H1 (cell line): ENCODE data around the gene PAQR7. TPM values are rescaled to one million over a fixed set of nuclear protein-coding genes. Genes with fewer than 3 reads are reported as not detected.

Experiments
- CTCF ChIA-PET: fragments of 300-600 bp; sonication (Branson Sonifier 250); formaldehyde crosslinking; loops from one replicate; lab custom pipeline; 2021; ENCODE audit not compliant: partially characterized antibody; lab: Charles Lee
- POLR2A ChIA-PET: fragments of 300-600 bp; sonication (Branson Sonifier 250); formaldehyde crosslinking; loops from one replicate; lab custom pipeline; 2021; ENCODE audit warnings: inconsistent platforms; ENCODE audit not compliant: partially characterized antibody; lab: Charles Lee
- DNase-seq, 2 experiments: peaks; one replicate each; pipeline versions ENCODE4 v3.0.0 to v3.0.0-alpha.2; 2010 to 2022; ENCODE audit warnings: low spot score in 2 of 2, low read depth in 1 of 2, mixed read lengths in 1 of 2
- FAIRE-seq: peaks from 2 replicates; lab custom pipeline; 2011; peaks lifted over from hg19 to GRCh38; lab: Jason Lieb, UNC
- H2AFZ ChIP-seq: 2 replicates; pipeline ENCODE4 v1.8.1; 2012; ENCODE audit warnings: low read length, inconsistent platforms
- H2AK5ac ChIP-seq: 2 replicates; pipeline ENCODE4 v1.6.1; 2013; ENCODE audit warnings: low read depth, low read length
- H2BK120ac ChIP-seq: replicated peaks from 2 replicates; pipeline ENCODE3; 2013; ENCODE audit warnings: low read depth, low read length, inconsistent platforms
- H2BK12ac ChIP-seq: 2 replicates; pipeline ENCODE4 v1.6.1; 2013; ENCODE audit warnings: low read depth, low read length
- H2BK15ac ChIP-seq: 2 replicates; pipeline ENCODE4 v1.6.1; 2013; ENCODE audit warnings: low read length
- H2BK20ac ChIP-seq: 2 replicates; pipeline ENCODE4 v1.6.1; 2013; ENCODE audit warnings: low read length
- H2BK5ac ChIP-seq: 2 replicates; pipeline ENCODE4 v1.6.1; 2013; ENCODE audit warnings: low read depth, low read length
- H3K14ac ChIP-seq: 2 replicates; pipeline ENCODE4 v1.6.1; 2013; ENCODE audit warnings: inconsistent platforms; ENCODE audit not compliant: insufficient read length
- H3K18ac ChIP-seq: 2 replicates; pipeline ENCODE4 v1.6.1; 2013; ENCODE audit warnings: low read length; ENCODE audit errors: extremely low read depth
- H3K23ac ChIP-seq: 2 replicates; pipeline ENCODE4 v1.6.1; 2013; ENCODE audit warnings: inconsistent platforms; ENCODE audit not compliant: insufficient read length
- H3K23me2 ChIP-seq: 2 replicates; pipeline ENCODE4 v1.6.1; 2013; ENCODE audit warnings: low read depth, low read length
- H3K27ac ChIP-seq: 2 replicates; pipeline ENCODE4 v1.6.1; 2011; ENCODE audit warnings: low read depth, low read length, inconsistent platforms
- H3K27me3 ChIP-seq, 4 experiments: replicated peaks in 1 of 4; 1 replicate in 1 of 4; 2 replicates in 3 of 4; pipeline versions ENCODE4 v1.6.1 to v1.8.1; 2011 to 2013; ENCODE audit warnings: low read length in 3 of 4, mild to moderate bottlenecking in 3 of 4, inconsistent platforms in 2 of 4, mixed read lengths in 2 of 4, moderate library complexity in 1 of 4; ENCODE audit not compliant: control insufficient read depth in 3 of 4, insufficient read depth in 3 of 4; ENCODE audit errors: extremely low read depth in 1 of 4
- H3K36me3 ChIP-seq, 4 experiments: 2 replicates each; pipeline versions ENCODE4 v1.6.1 to v1.8.1; 2011 to 2013; ENCODE audit warnings: mild to moderate bottlenecking in 4 of 4, low read length in 3 of 4, moderate library complexity in 2 of 4, control low read depth in 1 of 4, inconsistent platforms in 1 of 4; ENCODE audit not compliant: insufficient read depth in 4 of 4, control insufficient read depth in 2 of 4
- H3K4ac ChIP-seq: replicated peaks from 2 replicates; pipeline ENCODE3; 2013; ENCODE audit warnings: low read length, low read depth, mixed read lengths, inconsistent platforms; ENCODE audit not compliant: insufficient read length
- H3K4me1 ChIP-seq, 4 experiments: replicated peaks in 1 of 4; 1 replicate in 1 of 4; 2 replicates in 3 of 4; pipeline versions ENCODE4 v1.6.1 to v1.8.1; 2011 to 2013; ENCODE audit warnings: low read length in 3 of 4, inconsistent platforms in 2 of 4, mixed read lengths in 1 of 4; ENCODE audit not compliant: insufficient read depth in 4 of 4, control insufficient read depth in 3 of 4
- H3K4me2 ChIP-seq, 2 experiments: 2 replicates each; pipeline versions ENCODE4 v1.6.1 to v1.8.1; 2011 to 2013; ENCODE audit warnings: low read depth in 2 of 2, low read length in 2 of 2, control low read depth in 1 of 2, inconsistent platforms in 1 of 2, mild to moderate bottlenecking in 1 of 2; ENCODE audit not compliant: insufficient read depth in 1 of 2
- H3K4me3 ChIP-seq, 4 experiments: fragments of 200-600, 300-600 bp in 1 of 4; sonication (generic), shearing (Covaris generic), sonication (Bioruptor Twin) in 1 of 4; 2 replicates each; pipeline versions ENCODE4 v1.5.1 to v1.8.1; 2011 to 2016; ENCODE audit warnings: low read length in 4 of 4, low read depth in 3 of 4, control low read depth in 2 of 4, inconsistent platforms in 2 of 4, mild to moderate bottlenecking in 2 of 4, mixed read lengths in 1 of 4, moderate library complexity in 1 of 4; ENCODE audit not compliant: insufficient read depth in 2 of 4; ENCODE audit errors: extremely low read depth in 1 of 4
- H3K56ac ChIP-seq: replicated peaks from 2 replicates; pipeline ENCODE3; 2013; ENCODE audit warnings: low read depth, mild to moderate bottlenecking, mixed read lengths, low read length, inconsistent platforms; ENCODE audit not compliant: insufficient read length
- H3K79me1 ChIP-seq: 2 replicates; pipeline ENCODE4 v1.6.1; 2013; ENCODE audit warnings: low read depth, low read length, control low read depth
- H3K79me2 ChIP-seq, 2 experiments: 2 replicates each; pipeline versions ENCODE4 v1.6.1 to v1.8.1; 2012 to 2013; ENCODE audit warnings: low read length in 2 of 2, mild to moderate bottlenecking in 2 of 2, inconsistent platforms in 1 of 2; ENCODE audit not compliant: insufficient read depth in 2 of 2, control insufficient read depth in 1 of 2
- H3K9ac ChIP-seq, 4 experiments: replicated peaks in 1 of 4; 1 replicate in 1 of 4; 2 replicates in 3 of 4; pipeline versions ENCODE4 v1.6.1 to v1.8.1; 2011 to 2013; ENCODE audit warnings: low read depth in 3 of 4, low read length in 3 of 4, control low read depth in 2 of 4, mild to moderate bottlenecking in 2 of 4, moderate library complexity in 2 of 4, inconsistent platforms in 1 of 4; ENCODE audit errors: extremely low read depth in 1 of 4
- H3K9me3 ChIP-seq, 2 experiments: 2 replicates each; pipeline versions ENCODE4 v1.6.1 to v1.8.1; 2012 to 2013; ENCODE audit warnings: mild to moderate bottlenecking in 2 of 2, moderate library complexity in 2 of 2, control low read depth in 1 of 2, inconsistent platforms in 1 of 2, low read depth in 1 of 2, low read length in 1 of 2, mixed read lengths in 1 of 2; ENCODE audit not compliant: insufficient read depth in 2 of 2
- H4K20me1 ChIP-seq, 2 experiments: replicated peaks in 1 of 2; 2 replicates each; pipeline versions ENCODE3 to v1.8.1; 2011 to 2013; ENCODE audit warnings: inconsistent platforms in 2 of 2, low read length in 2 of 2, mild to moderate bottlenecking in 1 of 2; ENCODE audit not compliant: insufficient read depth in 2 of 2, control insufficient read depth in 1 of 2
- H4K5ac ChIP-seq: 2 replicates; pipeline ENCODE4 v1.6.1; 2013; ENCODE audit warnings: low read length, low read depth, mixed read lengths, inconsistent platforms; ENCODE audit not compliant: insufficient read length
- H4K8ac ChIP-seq: 2 replicates; pipeline ENCODE4 v1.8.0; 2013; ENCODE audit warnings: mild to moderate bottlenecking, moderate library complexity, low read length, inconsistent platforms; ENCODE audit not compliant: insufficient read depth; ENCODE audit errors: extremely low read depth
- H4K91ac ChIP-seq: replicated peaks from 2 replicates; pipeline ENCODE3; 2013; ENCODE audit warnings: low read length, mixed read lengths, inconsistent platforms; ENCODE audit not compliant: insufficient read length
- ATF2 ChIP-seq: IDR thresholded peaks from 2 replicates; pipeline ENCODE4 v1.6.1; 2012; ENCODE audit warnings: low read length, inconsistent platforms
- CBX8 ChIP-seq: fragments of 300-800, 300-1000 bp; sonication (generic); IDR thresholded peaks from 2 replicates; pipeline ENCODE4 v1.7.1; 2016; ENCODE audit warnings: low read depth, low read length, borderline replicate concordance
- CTBP2 ChIP-seq: IDR thresholded peaks from 2 replicates; pipeline ENCODE4 v1.7.0; 2011; ENCODE audit warnings: borderline replicate concordance, mild to moderate bottlenecking, moderate library complexity, mixed read lengths, low read length; ENCODE audit not compliant: insufficient read depth, insufficient read length
- EP300 ChIP-seq, 2 experiments: IDR thresholded peaks; 1 replicate in 1 of 2; 2 replicates in 1 of 2; pipeline ENCODE4 v1.6.1; 2011 to 2012; ENCODE audit warnings: low read depth in 2 of 2, low read length in 2 of 2, mild to moderate bottlenecking in 2 of 2, borderline replicate concordance in 1 of 2, inconsistent platforms in 1 of 2, moderate library complexity in 1 of 2
- HDAC2 ChIP-seq, 2 experiments: fragments of 300-600 bp in 1 of 2; sonication (generic) in 1 of 2; IDR thresholded peaks; 2 replicates each; pipeline ENCODE4 v1.6.1; 2011 to 2012; ENCODE audit warnings: low read depth in 2 of 2, low read length in 2 of 2, mild to moderate bottlenecking in 2 of 2, moderate library complexity in 2 of 2, borderline replicate concordance in 1 of 2, inconsistent platforms in 1 of 2
- POLR2A ChIP-seq, 2 experiments: IDR thresholded peaks; 1 replicate in 1 of 2; 2 replicates in 1 of 2; pipeline ENCODE4 v1.6.1; 2011; ENCODE audit warnings: low read depth in 2 of 2, low read length in 2 of 2, mild to moderate bottlenecking in 2 of 2; ENCODE audit errors: control extremely low read depth in 1 of 2
- SIN3A ChIP-seq, 2 experiments: IDR thresholded peaks in 1 of 2; conservative IDR thresholded peaks in 1 of 2; 2 replicates each; pipeline ENCODE4 v1.6.1; 2011 to 2012; ENCODE audit warnings: low read length in 2 of 2, improper control_type of control experiment in 1 of 2, low read depth in 1 of 2, mild to moderate bottlenecking in 1 of 2
- SIRT6 ChIP-seq: IDR thresholded peaks from one replicate; pipeline ENCODE4 v1.7.1; 2012; ENCODE audit warnings: low read length, inconsistent platforms
- SP1 ChIP-seq: IDR thresholded peaks from 2 replicates; pipeline ENCODE4 v1.6.1; 2011; ENCODE audit warnings: low read depth, low read length
- SP4 ChIP-seq: IDR thresholded peaks from 2 replicates; pipeline ENCODE4 v1.6.1; 2012; ENCODE audit warnings: low read length, inconsistent platforms
- WGBS, 2 experiments: shearing (Covaris generic) in 1 of 2; methylation state at CpG; one replicate each; pipeline versions ENCODE4 v1.1.6 to v1.1.7; 2013 to 2015; ENCODE audit warnings: low lambda C conversion rate in 2 of 2, mixed read lengths in 2 of 2, inconsistent platforms in 1 of 2, low coverage in 1 of 2, missing lambda C conversion rate in 1 of 2; ENCODE audit not compliant: insufficient replicate concordance in 2 of 2, insufficient coverage in 1 of 2, insufficient read length in 1 of 2; ENCODE audit errors: extremely low coverage in 1 of 2, missing lambda C conversion rate in 1 of 2; 5-methylcytosine and 5-hydroxymethylcytosine counted together
- polyA plus RNA-seq, 7 experiments: library from polyadenylated mRNA; depleted of rRNA in 3 of 7; stranded (reverse) in 5 of 7; unstranded in 2 of 7; fragments of >200 nt in 5 of 7; fragments of 200-250 nt in 2 of 7; gene quantifications; 1 replicate in 5 of 7; 2 replicates in 1 of 7; 4 replicates in 1 of 7; pipeline versions ENCODE4 v1.2.1 to v1.2.3, GENCODE V29; 2011 to 2013; ENCODE audit warnings: missing spikeins in 2 of 7, mixed read lengths in 2 of 7
- total RNA-seq: library from RNA; stranded (reverse); fragmentation: NEBNext Ultra II Directional; extraction: Animal tissue kit (Norgen Biotek cat#: 25700); gene quantifications from 2 replicates; pipeline ENCODE4 v1.2.1, GENCODE V29; 2021

PAQR7 gene
- total and polyA plus RNA-seq, 2 of the 8 experiments (the other 6 are each of a cell fraction or from before 2014, with no cell fraction given), result 7.3 to 7.4 TPM

GRCh38 chr1:25880518-25880917 is 5.0 kb upstream of the PAQR7 start:
- no peak overlapping the region for H4K5ac ChIP-seq
- DNase-seq (no peak), FAIRE-seq (no peak)
- no peaks in the 10 kb centered on the region for H3K9me3 ChIP-seq
- H3K4me3 ChIP-seq, result no peak overlapping the region
- H3K27ac ChIP-seq, result no peak overlapping the region
- H3K36me3 ChIP-seq, result no peaks in the 10 kb centered on the region
- H3K9ac ChIP-seq, result no peak overlapping the region
- H4K91ac ChIP-seq, result no peak overlapping the region
- no peak overlapping the region for H4K8ac ChIP-seq
- ChIA-PET CTCF (interaction anchor here (1.2 to 2.8 kb wide), 3 partner anchors 10 to 124 kb away, joined by 3 to 20 read pairs (median 3); no protein-coding TSS in a partner anchor), POLR2A (interaction anchor here (0.9 to 1.5 kb wide), 4 partner anchors 8 to 23 kb away, joined by 3 to 5 read pairs (median 4); no protein-coding TSS in a partner anchor)
- no peak overlapping the region for H3K4me2 ChIP-seq
- peaks cover 0 to 3% (median 0%) of the 10 kb centered on the region in 4 experiments; a peak in 3 of 7 replicates for H3K27me3 ChIP-seq
- H3K23ac ChIP-seq, result no peak overlapping the region
- no peak overlapping the region for H3K14ac ChIP-seq
- no peak overlapping the region; the same call in 1 of the 2 replicates for H2BK12ac ChIP-seq
- H2BK120ac ChIP-seq, result no peak overlapping the region
- H3K18ac ChIP-seq, result no peak overlapping the region
- H2BK5ac ChIP-seq, result no peak overlapping the region
- H2AFZ ChIP-seq, result no peak overlapping the region
- H2AK5ac ChIP-seq, result peak overlapping the region; percentile 26; the same call in 1 of the 2 replicates
- H2BK15ac ChIP-seq, result no peak overlapping the region
- H3K56ac ChIP-seq, result no peak overlapping the region
- no peaks in the 10 kb centered on the region for H3K79me1 ChIP-seq
- H4K20me1 ChIP-seq, result no peaks in the 10 kb centered on the region
- no peak overlapping the region for H3K4ac ChIP-seq
- WGBS, 2 experiments, result 92% methylated on average over 5 of the region's 5 CpGs; no CpG with 5 or more reads in 1 of the 2 experiments
- H3K79me2 ChIP-seq, result no peaks in the 10 kb centered on the region
- TF ChIP-seq CTBP2 (no peak), SIN3A (conservative IDR thresholded peaks at IDR 0.05 in 1 of 2, IDR thresholded peaks at IDR 0.05 in 1 of 2; ENCODE audit: low read depth in 1 of 2, low read length in 2 of 2) (no peak), SIRT6 (no peak), ATF2 (no peak), HDAC2 (IDR thresholded peaks at IDR 0.05; ENCODE audit: borderline replicate concordance in 1 of 2, low read depth in 2 of 2, low read length in 2 of 2) (no peak), SP4 (no peak), POLR2A (IDR thresholded peaks at IDR 0.05; ENCODE audit: control extremely low read depth in 1 of 2, low read depth in 2 of 2, low read length in 2 of 2) (no peak), CBX8 (no peak), SP1 (no peak), EP300 (IDR thresholded peaks at IDR 0.05; ENCODE audit: borderline replicate concordance in 1 of 2, low read depth in 2 of 2, low read length in 2 of 2) (no peak)
- H2BK20ac ChIP-seq, result no peak overlapping the region
- H3K4me1 ChIP-seq, result peaks cover 0 to 5% (median 4%) of the 10 kb centered on the region in 4 experiments; a peak in 5 of 7 replicates
- peaks cover 4% of the 10 kb centered on the region for H3K23me2 ChIP-seq
